GM12878 (cell line): ENCODE data around the gene RIMBP2. TPM values are rescaled to one million over a fixed set of nuclear protein-coding genes. Genes with fewer than 3 reads are reported as not detected.

Source experiments
- ATAC-seq: fragments of 200-7000 bp; cut with Tn5 transposase; 3 replicates; pipeline ENCODE4 v1.9.1; 2020; ENCODE audit warnings: mild to moderate bottlenecking, moderate library complexity
- BruUV-seq: library from RNA; stranded (reverse); fragments of 400-500 nt; replicated peaks from 2 replicates; lab custom pipeline; 2021; lab: Mats Ljungman, UMichigan
- CTCF ChIA-PET: fragments of 300-600 bp; sonication (Branson Sonifier 250); formaldehyde crosslinking; extraction: SDS; loops from one replicate; lab custom pipeline; 2021; ENCODE audit warnings: inconsistent platforms; lab: Yijun Ruan, JAX
- POLR2A ChIA-PET: fragments of 350-600 bp; formaldehyde crosslinking; extraction: SDS; loops from one replicate; lab custom pipeline; 2021; ENCODE audit warnings: inconsistent platforms; lab: Charles Lee
- RAD21 ChIA-PET: fragments of 300-600 bp; sonication (Branson Sonifier 250); formaldehyde crosslinking; loops from one replicate; lab custom pipeline; 2023; ENCODE audit warnings: antibody characterized with exemption; ENCODE audit not compliant: unreplicated experiment; lab: Charles Lee
- SMC1A ChIA-PET: fragments of 300-600 bp; sonication (Branson Sonifier 250); formaldehyde crosslinking; loops from one replicate; lab custom pipeline; 2023; ENCODE audit not compliant: unreplicated experiment, uncharacterized antibody; lab: Charles Lee
- DNase-seq: peaks from one replicate; pipeline ENCODE4 v3.0.0-alpha.2; 2011; ENCODE audit warnings: low read depth, low spot score
- FAIRE-seq: peaks from 3 replicates; lab custom pipeline; 2011; peaks lifted over from hg19 to GRCh38; lab: Jason Lieb, UNC
- H2AFZ ChIP-seq: 2 replicates; pipeline ENCODE4 v1.6.0; 2011; ENCODE audit warnings: low read depth, low read length, control low read depth; ENCODE audit not compliant: control insufficient read depth
- H3K27ac ChIP-seq: 2 replicates; pipeline ENCODE4 v1.5.1; 2011; ENCODE audit warnings: control low read depth; ENCODE audit not compliant: control insufficient read depth, insufficient read depth
- H3K27me3 ChIP-seq, 2 experiments: replicated peaks in 1 of 2; 2 replicates each; pipeline versions ENCODE4 v1.6.0 to v1.6.1; 2011; ENCODE audit warnings: low read length in 1 of 2; ENCODE audit not compliant: control insufficient read depth in 2 of 2, insufficient read depth in 2 of 2
- H3K36me3 ChIP-seq, 2 experiments: 2 replicates each; pipeline ENCODE4 v1.5.1; 2011; ENCODE audit warnings: low read length in 1 of 2; ENCODE audit not compliant: control insufficient read depth in 2 of 2, insufficient read depth in 2 of 2
- H3K4me1 ChIP-seq: 2 replicates; pipeline ENCODE4 v1.6.1; 2011; ENCODE audit warnings: mild to moderate bottlenecking, low read length, moderate library complexity, mixed read lengths; ENCODE audit not compliant: control insufficient read depth, insufficient read depth
- H3K4me2 ChIP-seq: 2 replicates; pipeline ENCODE4 v1.6.0; 2011; ENCODE audit warnings: control low read depth; ENCODE audit not compliant: control insufficient read depth, insufficient read depth
- H3K4me3 ChIP-seq: fragments of 200-600 bp; sonication (generic); 2 replicates; pipeline ENCODE4 v1.5.1; 2016
- H3K79me2 ChIP-seq: 2 replicates; pipeline ENCODE4 v1.6.0; 2011; ENCODE audit warnings: low read length; ENCODE audit not compliant: control insufficient read depth, insufficient read depth
- H3K9ac ChIP-seq: 2 replicates; pipeline ENCODE4 v1.8.0; 2011; ENCODE audit warnings: low read length, control low read depth, mixed read lengths; ENCODE audit not compliant: control insufficient read depth, insufficient read depth
- H3K9me3 ChIP-seq: replicated peaks from 3 replicates; pipeline ENCODE4 v1.5.1; 2011; ENCODE audit warnings: mild to moderate bottlenecking, low read length; ENCODE audit not compliant: control insufficient read depth, insufficient read depth
- H4K20me1 ChIP-seq: 2 replicates; pipeline ENCODE4 v1.6.0; 2011; ENCODE audit not compliant: control insufficient read depth, insufficient read depth
- CBX5 ChIP-seq: sonication (generic); IDR thresholded peaks from 2 replicates; pipeline ENCODE4 v1.6.1; 2016; ENCODE audit warnings: low read depth, moderate library complexity, mild to moderate bottlenecking, inconsistent platforms
- CHD4 ChIP-seq: fragments of 200-600 bp; sonication (generic); IDR thresholded peaks from 2 replicates; pipeline ENCODE4 v1.6.1; 2016; ENCODE audit warnings: mild to moderate bottlenecking
- CREB1 ChIP-seq: IDR thresholded peaks from 2 replicates; pipeline ENCODE4 v1.6.1; 2012; ENCODE audit warnings: low read depth, mild to moderate bottlenecking, inconsistent platforms
- CREM ChIP-seq: IDR thresholded peaks from 2 replicates; pipeline ENCODE4 v1.6.1; 2014; ENCODE audit warnings: antibody characterized with exemption, low read depth
- FOS ChIP-seq: IDR thresholded peaks from 3 replicates; pipeline ENCODE4 v1.6.1; 2011; ENCODE audit warnings: borderline replicate concordance; ENCODE audit not compliant: insufficient read length; ENCODE audit errors: extremely low read depth
- GATAD2B ChIP-seq: fragments of 450-650 bp; conservative IDR thresholded peaks from 2 replicates; pipeline ENCODE4 v1.6.1; 2017; ENCODE audit warnings: low read depth, mild to moderate bottlenecking, moderate library complexity
- HSF1 ChIP-seq: fragments of 150-350 bp; IDR thresholded peaks from 2 replicates; pipeline ENCODE4 v1.6.1; 2014; ENCODE audit warnings: mild to moderate bottlenecking, low read depth, low read length
- NBN ChIP-seq: fragments of 450-650 bp; IDR thresholded peaks from 2 replicates; pipeline ENCODE4 v1.6.1; 2016
- NKRF ChIP-seq: fragments of 450-650 bp; conservative IDR thresholded peaks from 2 replicates; pipeline ENCODE4 v1.6.1; 2017; ENCODE audit warnings: mild to moderate bottlenecking, moderate library complexity
- POLR2A ChIP-seq: IDR thresholded peaks from 2 replicates; pipeline ENCODE4 v1.6.1; 2011; ENCODE audit warnings: low read depth, mild to moderate bottlenecking, low read length
- RELA ChIP-seq: fragments of 450-650 bp; IDR thresholded peaks from 2 replicates; pipeline ENCODE4 v1.8.0; 2014; ENCODE audit warnings: borderline replicate concordance; ENCODE audit not compliant: partially characterized antibody
- SREBF1 ChIP-seq: IDR thresholded peaks from 2 replicates; pipeline ENCODE4 v1.6.1; 2012; ENCODE audit warnings: mild to moderate bottlenecking, low read length
- STAT3 ChIP-seq: IDR thresholded peaks from 2 replicates; pipeline ENCODE4 v1.6.1; 2011; ENCODE audit warnings: low read depth, low read length, improper control_type of control experiment
- ZBED1 ChIP-seq: IDR thresholded peaks from 2 replicates; pipeline ENCODE4 v1.6.1; 2016; ENCODE audit warnings: borderline replicate concordance
- ZNF207 ChIP-seq: fragments of 450-650 bp; IDR thresholded peaks from 2 replicates; pipeline ENCODE4 v1.6.1; 2014; ENCODE audit warnings: antibody characterized with exemption, mild to moderate bottlenecking, borderline replicate concordance
- ZNF622 ChIP-seq: fragments of 450-650 bp; IDR thresholded peaks from 2 replicates; pipeline ENCODE4 v1.6.1; 2017; ENCODE audit warnings: mild to moderate bottlenecking, inconsistent platforms
- WGBS: methylation state at CpG from one replicate; pipeline ENCODE4 v1.1.6; 2016; ENCODE audit warnings: low lambda C conversion rate; ENCODE audit not compliant: insufficient replicate concordance, insufficient coverage; ENCODE audit errors: missing lambda C conversion rate; 5-methylcytosine and 5-hydroxymethylcytosine counted together
- in situ Hi-C: fragments of 300-500 bp; cut with MboI; formaldehyde crosslinking; loops from 9 replicates; pipeline ENCODE4 v1.14.3; 2018; ENCODE audit warnings: mixed read lengths
- intact Hi-C: fragments of 100-400 bp; cut with micrococcal nuclease; formaldehyde crosslinking; loops from one replicate; pipeline ENCODE4 v1.14.2; 2022; ENCODE audit not compliant: unreplicated experiment
- polyA plus RNA-seq, 11 experiments: library from polyadenylated mRNA; depleted of rRNA in 4 of 11; unstranded in 6 of 11; stranded (reverse) in 5 of 11; fragments of >200 nt; fragmentation: Nextera tagmentation in 4 of 11; fragmentation: Illumina TruSeq in 1 of 11; extraction: Ambion mirVana in 4 of 11; extraction: Trizol in 1 of 11; gene quantifications; 1 replicate in 1 of 11; 2 replicates in 10 of 11; pipeline versions ENCODE4 v1.2.1 to v1.2.3, GENCODE V29; 2011 to 2016; ENCODE audit warnings: inconsistent platforms in 2 of 11, missing spikeins in 2 of 11, low read depth in 1 of 11
- total RNA-seq, 4 experiments: library from RNA; depleted of rRNA in 3 of 4; stranded (reverse); fragments of >200 nt in 3 of 4; fragmentation: Illumina TruSeq in 1 of 4; extraction: Trizol in 1 of 4; gene quantifications; 2 replicates each; pipeline versions ENCODE4 v1.2.1 to v1.2.3, GENCODE V29; 2013 to 2021

Gene RIMBP2
- total and polyA plus RNA-seq, 10 of the 15 experiments (the other 5 are each of a cell fraction or from before 2014, with no cell fraction given), result 0.04 to 2.9 (median 0.07) TPM; not detected in 1

- TF ChIP-seq CREB1, result peak; percentile 82
- TF ChIP-seq CBX5, result no peak
- TF ChIP-seq ZNF622, result no peak
- TF ChIP-seq CREM, result peak; percentile 67; the same call in 1 of the 2 replicates
- in situ Hi-C loops (loop anchor here (5.0 kb wide), 1 partner anchor 53 kb away; no protein-coding TSS in a partner anchor), intact Hi-C loops (loop anchor here (5.0 kb wide), 1 partner anchor 368 kb away; no protein-coding TSS in a partner anchor)
- Histone ChIP-seq H3K4me2 (no peak overlapping the region), H3K9ac (no peak overlapping the region), H3K27ac (no peak overlapping the region), H4K20me1 (no peaks in the 10 kb centered on the region), H3K27me3 (no peaks in the 10 kb centered on the region; a peak in 1 of 4 replicates), H3K36me3 (no peaks in the 10 kb centered on the region), H2AFZ (no peak overlapping the region), H3K9me3 (peaks cover 7% of the 10 kb centered on the region; the same call in 2 of the 3 replicates), H3K4me3 (no peak overlapping the region), H3K4me1 (no peaks in the 10 kb centered on the region; the same call in 1 of the 2 replicates), H3K79me2 (no peaks in the 10 kb centered on the region)
- WGBS, result 92% methylated on average over 4 of the region's 4 CpGs
- ChIA-PET RAD21 (no interaction called here), POLR2A (no interaction called here), SMC1A (no interaction called here), CTCF (interaction anchor here (2.4 to 2.5 kb wide), 2 partner anchors 53 to 56 kb away, joined by 9 to 16 read pairs; no protein-coding TSS in a partner anchor)
- peak; percentile 53 for DNase-seq
- no peak for FAIRE-seq
- ATAC-seq, result no peak
- BruUV-seq, result no TSS peak
Observed at GRCh38 chr12:130764073-130764472, 48.0 kb upstream of the RIMBP2 start.

- no peaks in the 10 kb centered on the region; a peak in 1 of 4 replicates for H3K27me3 ChIP-seq
- intact Hi-C loops, result loop anchor here (5.0 kb wide), 1 partner anchor 370 kb away; no protein-coding TSS in a partner anchor
- POLR2A ChIA-PET, result no interaction called here
- TF ChIP-seq NKRF (no peak), ZBED1 (no peak), RELA (no peak), STAT3 (no peak), HSF1 (no peak), ZNF207 (no peak), GATAD2B (no peak), CHD4 (no peak), FOS (no peak), SREBF1 (no peak), POLR2A (no peak), NBN (no peak)
Observed at GRCh38 chr12:130762319-130762675, 46.2 kb upstream of the RIMBP2 start.

More at GRCh38 chr12:130762319-130762675, 46.2 kb upstream of the RIMBP2 start:
- Histone ChIP-seq H3K9me3 (peaks cover 7% of the 10 kb centered on the region; the same call in 2 of the 3 replicates), H3K9ac (no peak overlapping the region), H3K4me3 (0 out of 2 replicates have a peak overlapping the region, but pooled peaks have one; percentile 9), H4K20me1 (no peaks in the 10 kb centered on the region), H2AFZ (peak overlapping the region; percentile 29; the same call in 1 of the 2 replicates), H3K27ac (no peak overlapping the region), H3K79me2 (no peaks in the 10 kb centered on the region), H3K4me1 (no peaks in the 10 kb centered on the region; the same call in 1 of the 2 replicates), H3K4me2 (peak overlapping the region; percentile 67), H3K36me3 (no peaks in the 10 kb centered on the region)
- in situ Hi-C loops, result loop anchor here (5.0 kb wide), 1 partner anchor 55 kb away; no protein-coding TSS in a partner anchor
- RAD21 ChIA-PET, result no interaction called here
- ATAC-seq, result no peak
- SMC1A ChIA-PET, result interaction anchor here (1.1 to 1.8 kb wide), 4 partner anchors 50 to 350 kb away, joined by 3 to 6 read pairs (median 5); no protein-coding TSS in a partner anchor
- WGBS, result 51% methylated on average over 10 of the region's 10 CpGs
- no peak for FAIRE-seq
- CTCF ChIA-PET, result interaction anchor here (0.6 to 2.5 kb wide), 3 partner anchors 54 to 224 kb away, joined by 3 to 16 read pairs (median 9); no protein-coding TSS in a partner anchor
- DNase-seq, result no peak
- no TSS peak for BruUV-seq
